HepG2 (cell line): ENCODE measurements around the gene GNAZ. TPM values are rescaled to one million over a fixed set of nuclear protein-coding genes. Genes with fewer than 3 reads are reported as not detected.

Experiments used
- JUND ChIP-seq: sonication (generic); formaldehyde crosslinking; IDR thresholded peaks from 2 replicates; pipeline ENCODE4 v1.8.0; 2022; ENCODE audit warnings: mild to moderate bottlenecking, missing genetic modification reagents
- RARG ChIP-seq: sonication (generic); formaldehyde crosslinking; IDR thresholded peaks from 2 replicates; pipeline ENCODE4 v1.4.0; 2020; ENCODE audit warnings: low read depth, mild to moderate bottlenecking, missing genetic modification reagents
- RFX3 ChIP-seq: IDR thresholded peaks from 2 replicates; pipeline ENCODE4 v1.6.1; 2016; ENCODE audit warnings: missing biosample characterization, missing genetic modification reagents
- SKI ChIP-seq: fragments of 450-650 bp; IDR thresholded peaks from one replicate; pipeline ENCODE4 v1.6.1; 2018; ENCODE audit warnings: mild to moderate bottlenecking; ENCODE audit not compliant: partially characterized antibody
- SP2 ChIP-seq: sonication (generic); formaldehyde crosslinking; IDR thresholded peaks from 2 replicates; pipeline ENCODE4 v1.5.1; 2020; ENCODE audit warnings: mild to moderate bottlenecking, missing genetic modification reagents
- THAP11 ChIP-seq: IDR thresholded peaks from 2 replicates; pipeline ENCODE4 v1.6.1; 2016; ENCODE audit warnings: missing biosample characterization, missing genetic modification reagents
- TRAFD1 ChIP-seq: sonication (generic); formaldehyde crosslinking; IDR thresholded peaks from 2 replicates; pipeline ENCODE4 v1.5.1; 2020; ENCODE audit warnings: missing genetic modification reagents, mild to moderate bottlenecking, borderline replicate concordance
- U2AF2 ChIP-seq: fragments of 200-400 bp; formaldehyde crosslinking; IDR thresholded peaks from 2 replicates; pipeline ENCODE4 v1.6.1; 2017; ENCODE audit warnings: low read depth, mild to moderate bottlenecking, low read length
- ZBTB25 ChIP-seq: IDR thresholded peaks from 2 replicates; pipeline ENCODE4 v1.6.1; 2018; ENCODE audit warnings: missing genetic modification reagents
- ZNF362 ChIP-seq: sonication (generic); formaldehyde crosslinking; IDR thresholded peaks from 2 replicates; pipeline ENCODE4 v1.4.0; 2020; ENCODE audit warnings: missing genetic modification reagents, mild to moderate bottlenecking, borderline replicate concordance
- polyA plus RNA-seq, 8 experiments: library from polyadenylated mRNA; depleted of rRNA in 3 of 8; stranded (reverse) in 7 of 8; unstranded in 1 of 8; fragments of >200 nt; fragmentation: Illumina TruSeq in 4 of 8; extraction: Trizol in 4 of 8; gene quantifications; 2 replicates each; pipeline versions ENCODE4 v1.2.1 to v1.2.3, GENCODE V29; 2011 to 2016; ENCODE audit warnings: low read depth in 4 of 8, missing spikeins in 1 of 8, mixed read lengths in 1 of 8; ENCODE audit not compliant: insufficient read depth in 1 of 8
- total RNA-seq, 5 experiments: library from RNA; depleted of rRNA; stranded (reverse); fragments of >200 nt; fragmentation: Illumina TruSeq; extraction: Trizol; gene quantifications; 2 replicates each; pipeline ENCODE4 v1.2.3, GENCODE V29; 2016; ENCODE audit warnings: low read depth in 1 of 5

The GNAZ gene
- total and polyA plus RNA-seq, 2 of the 13 experiments (the other 11 are each of a cell fraction or from before 2014, with no cell fraction given) = 11.4 to 22.3 TPM

- TF ChIP-seq JUND (CRISPR knock-in tag) (no peak), U2AF2 (peak; percentile 49; the same call in 1 of the 2 replicates), THAP11 (CRISPR knock-in tag) (0 out of 2 replicates have a peak, but pooled peaks have one; percentile 11), SKI (peak; percentile 7), ZBTB25 (CRISPR knock-in tag) (no peak), SP2 (CRISPR knock-in tag) (peak; percentile 53), TRAFD1 (CRISPR knock-in tag) (no peak), ZNF362 (CRISPR knock-in tag) (no peak), RARG (CRISPR knock-in tag) (no peak), RFX3 (CRISPR knock-in tag) (peak; percentile 90)
These were observed 74.9 kb downstream of the GNAZ start, which contains the start of gene RAB36 (continued) for GRCh38 chr22:23144932-23145877.
